K562 (cell line): ENCODE measurements around the gene LRRC74B. TPM values are rescaled to one million over a fixed set of nuclear protein-coding genes. Genes with fewer than 3 reads are reported as not detected.
A peak's percentile ranks its signal among the peaks of the same experiment; 100 is the strongest.

Experiments
- DMBX1 ChIP-seq: fragments of 250-450 bp; sonication (Bioruptor Pico); IDR thresholded peaks from 2 replicates; pipeline ENCODE4 v1.8.0; 2022; ENCODE audit warnings: inconsistent platforms, mild to moderate bottlenecking, moderate library complexity, borderline replicate concordance
- HNRNPL ChIP-seq: fragments of 200-400 bp; formaldehyde crosslinking; IDR thresholded peaks from 2 replicates; pipeline ENCODE4 v1.6.1; 2017; ENCODE audit warnings: low read depth, mild to moderate bottlenecking, low read length
- IFI16 ChIP-seq: fragments of 250-450 bp; sonication (Bioruptor Pico); IDR thresholded peaks from 2 replicates; pipeline ENCODE4 v2.1.2; 2022; ENCODE audit warnings: mild to moderate bottlenecking, inconsistent platforms
- KAT2B ChIP-seq: IDR thresholded peaks from one replicate; pipeline ENCODE4 v1.6.1; 2012; ENCODE audit warnings: low read depth, mild to moderate bottlenecking, control low read depth, inconsistent platforms, low read length, moderate library complexity
- MED1 ChIP-seq: sonication (generic); formaldehyde crosslinking; IDR thresholded peaks from 2 replicates; pipeline ENCODE4 v1.8.1; 2023; ENCODE audit warnings: missing genetic modification reagents, borderline replicate concordance
- NR1H2 ChIP-seq: sonication (generic); formaldehyde crosslinking; IDR thresholded peaks from 2 replicates; pipeline ENCODE4 v1.4.0; 2020; ENCODE audit warnings: mild to moderate bottlenecking, missing genetic modification reagents
- OTX1 ChIP-seq: fragments of 450-650 bp; formaldehyde crosslinking; IDR thresholded peaks from 2 replicates; pipeline ENCODE4 v1.4.0; 2022; ENCODE audit warnings: mild to moderate bottlenecking
- PTBP1 ChIP-seq: fragments of 200-400 bp; formaldehyde crosslinking; IDR thresholded peaks from 2 replicates; pipeline ENCODE4 v1.6.1; 2017; ENCODE audit warnings: low read depth, low read length
- RAD51 ChIP-seq: fragments of 450-650 bp; IDR thresholded peaks from 2 replicates; pipeline ENCODE4 v1.7.1; 2016; ENCODE audit warnings: low read depth, mild to moderate bottlenecking, borderline replicate concordance
- RBM14 ChIP-seq: fragments of 200-400 bp; formaldehyde crosslinking; IDR thresholded peaks from 2 replicates; pipeline ENCODE4 v1.6.1; 2018; ENCODE audit warnings: low read depth, mild to moderate bottlenecking, low read length, moderate library complexity, borderline replicate concordance; ENCODE audit not compliant: insufficient read depth
- SRSF3 ChIP-seq: fragments of 200-400 bp; formaldehyde crosslinking; IDR thresholded peaks from 2 replicates; pipeline ENCODE4 v1.6.1; 2016; ENCODE audit warnings: mild to moderate bottlenecking, low read length, moderate library complexity; ENCODE audit not compliant: insufficient read depth
- STAG1 ChIP-seq: sonication (generic); formaldehyde crosslinking; IDR thresholded peaks from 2 replicates; pipeline ENCODE4 v1.5.0; 2020; ENCODE audit warnings: missing genetic modification reagents, borderline replicate concordance
- TSC22D4 ChIP-seq: fragments of 450-650 bp; IDR thresholded peaks from 2 replicates; pipeline ENCODE4 v1.6.1; 2016; ENCODE audit warnings: missing genetic modification characterization, missing biosample characterization, control low read depth
- ZNF165 ChIP-seq: fragments of 250-450 bp; sonication (Bioruptor Pico); IDR thresholded peaks from 2 replicates; pipeline ENCODE4 v1.4.0; 2020; ENCODE audit warnings: borderline replicate concordance
- ZNF24 ChIP-seq: fragments of 450-650 bp; IDR thresholded peaks from 2 replicates; pipeline ENCODE4 v1.6.1; 2016
- polyA plus RNA-seq, 8 experiments: library from polyadenylated mRNA; depleted of rRNA in 4 of 8; stranded (reverse) in 5 of 8; unstranded in 3 of 8; fragments of >200 nt; fragmentation: Nextera tagmentation in 2 of 8; fragmentation: Illumina TruSeq in 1 of 8; extraction: Ambion mirVana in 2 of 8; extraction: Trizol in 1 of 8; gene quantifications; 2 replicates each; pipeline versions ENCODE4 v1.2.1 to v1.2.3, GENCODE V29; 2011 to 2014; ENCODE audit warnings: inconsistent platforms in 1 of 8, missing spikeins in 1 of 8
- total RNA-seq, 7 experiments: library from RNA; depleted of rRNA in 6 of 7; stranded (reverse); fragments of >200 nt in 6 of 7; fragmentation: Illumina TruSeq in 2 of 7; extraction: Trizol in 2 of 7; gene quantifications; 2 replicates each; pipeline versions ENCODE4 v1.2.1 to v1.2.3, GENCODE V29; 2011 to 2021; ENCODE audit warnings: low replicate concordance in 1 of 7
- TF ChIP-seq, protein P1 (sequence below): fragments of 250-450 bp; sonication (Bioruptor Pico); IDR thresholded peaks from 2 replicates; pipeline ENCODE4 v1.4.0; 2020; ENCODE audit warnings: mild to moderate bottlenecking, moderate library complexity, borderline replicate concordance
- TF ChIP-seq, protein P2 (sequence below), 2 experiments: fragments of 450-650 bp; conservative IDR thresholded peaks; 2 replicates each; pipeline ENCODE4 v1.6.1; 2017; ENCODE audit warnings: mild to moderate bottlenecking in 2 of 2, moderate library complexity in 2 of 2
- TF ChIP-seq, protein P3 (sequence below): fragments of 250-450 bp; sonication (Bioruptor Pico); IDR thresholded peaks from 2 replicates; pipeline ENCODE4 v1.4.0; 2020; ENCODE audit warnings: mild to moderate bottlenecking, moderate library complexity
- TF ChIP-seq, protein P4 (sequence below): sonication (generic); formaldehyde crosslinking; IDR thresholded peaks from 2 replicates; pipeline ENCODE4 v1.8.0; 2023; ENCODE audit warnings: mild to moderate bottlenecking, missing genetic modification reagents

LRRC74B gene
- total and polyA plus RNA-seq, 9 of the 15 experiments (the other 6 are each of a cell fraction or from before 2014, with no cell fraction given) = not detected

DNA sequence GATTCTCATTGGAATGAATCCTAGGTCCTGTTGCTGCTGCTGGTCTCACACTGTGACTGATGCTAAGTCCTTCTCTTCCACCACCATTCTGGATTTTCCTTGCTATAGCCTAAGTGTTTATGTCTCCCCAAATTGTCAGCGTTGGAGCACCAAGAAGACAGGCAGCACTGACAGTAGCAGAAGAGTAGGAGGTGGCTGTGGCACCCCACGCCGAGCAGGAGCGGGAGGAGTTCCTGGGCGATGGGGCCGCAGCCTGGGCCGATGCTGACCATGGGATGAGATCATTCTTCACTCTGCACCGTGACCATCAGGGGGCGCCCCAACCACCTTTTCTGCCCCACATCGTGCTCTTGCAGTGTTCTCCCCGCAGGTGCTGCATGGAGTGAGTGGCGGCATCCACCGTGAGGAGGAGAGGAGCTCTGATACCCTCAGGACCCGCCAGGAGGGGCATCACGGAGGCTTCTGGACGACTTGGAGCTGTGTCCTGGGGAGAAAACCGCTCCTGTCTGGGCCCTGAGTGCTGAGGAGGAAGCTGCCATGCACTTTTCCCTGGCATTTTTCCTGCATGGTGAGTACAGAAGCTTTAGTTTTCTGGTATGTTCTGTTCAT is 57.0 kb downstream of the LRRC74B start (continued):
- no peak for TF ChIP-seq RBM14
- TF ChIP-seq, protein P1, sequence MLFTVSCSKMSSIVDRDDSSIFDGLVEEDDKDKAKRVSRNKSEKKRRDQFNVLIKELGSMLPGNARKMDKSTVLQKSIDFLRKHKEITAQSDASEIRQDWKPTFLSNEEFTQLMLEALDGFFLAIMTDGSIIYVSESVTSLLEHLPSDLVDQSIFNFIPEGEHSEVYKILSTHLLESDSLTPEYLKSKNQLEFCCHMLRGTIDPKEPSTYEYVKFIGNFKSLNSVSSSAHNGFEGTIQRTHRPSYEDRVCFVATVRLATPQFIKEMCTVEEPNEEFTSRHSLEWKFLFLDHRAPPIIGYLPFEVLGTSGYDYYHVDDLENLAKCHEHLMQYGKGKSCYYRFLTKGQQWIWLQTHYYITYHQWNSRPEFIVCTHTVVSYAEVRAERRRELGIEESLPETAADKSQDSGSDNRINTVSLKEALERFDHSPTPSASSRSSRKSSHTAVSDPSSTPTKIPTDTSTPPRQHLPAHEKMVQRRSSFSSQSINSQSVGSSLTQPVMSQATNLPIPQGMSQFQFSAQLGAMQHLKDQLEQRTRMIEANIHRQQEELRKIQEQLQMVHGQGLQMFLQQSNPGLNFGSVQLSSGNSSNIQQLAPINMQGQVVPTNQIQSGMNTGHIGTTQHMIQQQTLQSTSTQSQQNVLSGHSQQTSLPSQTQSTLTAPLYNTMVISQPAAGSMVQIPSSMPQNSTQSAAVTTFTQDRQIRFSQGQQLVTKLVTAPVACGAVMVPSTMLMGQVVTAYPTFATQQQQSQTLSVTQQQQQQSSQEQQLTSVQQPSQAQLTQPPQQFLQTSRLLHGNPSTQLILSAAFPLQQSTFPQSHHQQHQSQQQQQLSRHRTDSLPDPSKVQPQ = no peak
- peak; percentile 55 for TF ChIP-seq KAT2B
- TF ChIP-seq, protein P2, sequence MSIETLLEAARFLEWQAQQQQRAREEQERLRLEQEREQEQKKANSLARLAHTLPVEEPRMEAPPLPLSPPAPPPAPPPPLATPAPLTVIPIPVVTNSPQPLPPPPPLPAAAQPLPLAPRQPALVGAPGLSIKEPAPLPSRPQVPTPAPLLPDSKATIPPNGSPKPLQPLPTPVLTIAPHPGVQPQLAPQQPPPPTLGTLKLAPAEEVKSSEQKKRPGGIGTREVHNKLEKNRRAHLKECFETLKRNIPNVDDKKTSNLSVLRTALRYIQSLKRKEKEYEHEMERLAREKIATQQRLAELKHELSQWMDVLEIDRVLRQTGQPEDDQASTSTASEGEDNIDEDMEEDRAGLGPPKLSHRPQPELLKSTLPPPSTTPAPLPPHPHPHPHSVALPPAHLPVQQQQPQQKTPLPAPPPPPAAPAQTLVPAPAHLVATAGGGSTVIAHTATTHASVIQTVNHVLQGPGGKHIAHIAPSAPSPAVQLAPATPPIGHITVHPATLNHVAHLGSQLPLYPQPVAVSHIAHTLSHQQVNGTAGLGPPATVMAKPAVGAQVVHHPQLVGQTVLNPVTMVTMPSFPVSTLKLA (conservative IDR thresholded peaks at IDR 0.05) = peak in 1 of 2 experiments; percentile 82; a peak in 3 of 4 replicates
- TF ChIP-seq HNRNPL = no peak
- no peak for TF ChIP-seq ZNF24
- peak; percentile 23; the same call in 1 of the 2 replicates for TF ChIP-seq DMBX1 (CRISPR knock-in tag)
- no peak for TF ChIP-seq STAG1 (CRISPR knock-in tag)
- no peak for TF ChIP-seq IFI16 (CRISPR knock-in tag)
- no peak for TF ChIP-seq TSC22D4 (tag)
- TF ChIP-seq, protein P3, sequence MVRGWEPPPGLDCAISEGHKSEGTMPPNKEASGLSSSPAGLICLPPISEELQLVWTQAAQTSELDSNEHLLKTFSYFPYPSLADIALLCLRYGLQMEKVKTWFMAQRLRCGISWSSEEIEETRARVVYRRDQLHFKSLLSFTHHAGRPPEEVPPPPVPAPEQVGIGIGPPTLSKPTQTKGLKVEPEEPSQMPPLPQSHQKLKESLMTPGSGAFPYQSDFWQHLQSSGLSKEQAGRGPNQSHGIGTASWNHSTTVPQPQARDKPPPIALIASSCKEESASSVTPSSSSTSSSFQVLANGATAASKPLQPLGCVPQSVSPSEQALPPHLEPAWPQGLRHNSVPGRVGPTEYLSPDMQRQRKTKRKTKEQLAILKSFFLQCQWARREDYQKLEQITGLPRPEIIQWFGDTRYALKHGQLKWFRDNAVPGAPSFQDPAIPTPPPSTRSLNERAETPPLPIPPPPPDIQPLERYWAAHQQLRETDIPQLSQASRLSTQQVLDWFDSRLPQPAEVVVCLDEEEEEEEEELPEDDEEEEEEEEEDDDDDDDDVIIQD = 0 out of 2 replicates have a peak, but pooled peaks have one; percentile 51
- TF ChIP-seq, protein P4, sequence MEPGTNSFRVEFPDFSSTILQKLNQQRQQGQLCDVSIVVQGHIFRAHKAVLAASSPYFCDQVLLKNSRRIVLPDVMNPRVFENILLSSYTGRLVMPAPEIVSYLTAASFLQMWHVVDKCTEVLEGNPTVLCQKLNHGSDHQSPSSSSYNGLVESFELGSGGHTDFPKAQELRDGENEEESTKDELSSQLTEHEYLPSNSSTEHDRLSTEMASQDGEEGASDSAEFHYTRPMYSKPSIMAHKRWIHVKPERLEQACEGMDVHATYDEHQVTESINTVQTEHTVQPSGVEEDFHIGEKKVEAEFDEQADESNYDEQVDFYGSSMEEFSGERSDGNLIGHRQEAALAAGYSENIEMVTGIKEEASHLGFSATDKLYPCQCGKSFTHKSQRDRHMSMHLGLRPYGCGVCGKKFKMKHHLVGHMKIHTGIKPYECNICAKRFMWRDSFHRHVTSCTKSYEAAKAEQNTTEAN (CRISPR knock-in tag) = peak; percentile 38; the same call in 1 of the 2 replicates
- peak; percentile 58; the same call in 1 of the 2 replicates for TF ChIP-seq NR1H2 (CRISPR knock-in tag)
- TF ChIP-seq ZNF165 (CRISPR knock-in tag) = no peak
- TF ChIP-seq OTX1 = 0 out of 2 replicates have a peak, but pooled peaks have one; percentile 23
- no peak for TF ChIP-seq RAD51
- TF ChIP-seq PTBP1 = 0 out of 2 replicates have a peak, but pooled peaks have one; percentile 74
- no peak for TF ChIP-seq SRSF3
- no peak for TF ChIP-seq MED1 (CRISPR knock-in tag)
